CD4-positive, CD25-positive, alpha-beta regulatory T cell (primary cell): ENCODE measurements around the gene SAMD14. TPM values are rescaled to one million over a fixed set of nuclear protein-coding genes. Genes with fewer than 3 reads are reported as not detected.

Source experiments
- ATAC-seq, 2 donors: fragments of 150-1000 bp; cut with Tn5 transposase; one replicate each; pipeline ENCODE4 v1.10.0; 2021; ENCODE audit warnings: low read depth in 2 of 2, moderate number of reproducible peaks in 2 of 2, moderate library complexity in 1 of 2
- DNase-seq, 3 donors: peaks; one replicate each; pipeline versions ENCODE4 v3.0.0 to v3.0.0-alpha.2; 2012 to 2022; ENCODE audit warnings: mixed read lengths in 1 of 3
- H3K27ac ChIP-seq: one replicate; pipeline ENCODE4 v1.7.0; 2013; ENCODE audit warnings: mild to moderate bottlenecking, low read length; ENCODE audit not compliant: insufficient read depth, poor library complexity, severe bottlenecking
- H3K27me3 ChIP-seq: one replicate; pipeline ENCODE4 v1.7.0; 2013; ENCODE audit warnings: low read length; ENCODE audit not compliant: control insufficient read depth, insufficient read depth
- H3K36me3 ChIP-seq: one replicate; pipeline ENCODE4 v1.7.0; 2013; ENCODE audit warnings: mild to moderate bottlenecking, low read length, moderate library complexity; ENCODE audit not compliant: control insufficient read depth, insufficient read depth
- H3K4me1 ChIP-seq: 2 replicates; pipeline ENCODE4 v1.7.0; 2013; ENCODE audit warnings: mild to moderate bottlenecking, low read length; ENCODE audit not compliant: insufficient read depth, control insufficient read depth, poor library complexity, severe bottlenecking
- H3K4me3 ChIP-seq: one replicate; pipeline ENCODE4 v1.7.0; 2013; ENCODE audit warnings: low read depth, mild to moderate bottlenecking, low read length, moderate library complexity
- H3K9me3 ChIP-seq, 2 experiments: 1 replicate in 1 of 2; 2 replicates in 1 of 2; pipeline ENCODE4 v1.7.0; 2013; ENCODE audit warnings: low read length in 2 of 2, mild to moderate bottlenecking in 1 of 2, moderate library complexity in 1 of 2; ENCODE audit not compliant: control insufficient read depth in 2 of 2
- H3K27ac Mint-ChIP-seq, 3 donors: one replicate each; pipeline ENCODE4 v1.8.0; 2020 to 2022; ENCODE audit warnings: mild to moderate bottlenecking in 3 of 3, mixed read lengths in 3 of 3, moderate library complexity in 2 of 3
- H3K27me3 Mint-ChIP-seq: one replicate; pipeline ENCODE4 v1.8.0; 2022; ENCODE audit warnings: mild to moderate bottlenecking, mixed read lengths
- H3K36me3 Mint-ChIP-seq: one replicate; pipeline ENCODE4 v1.8.0; 2020; ENCODE audit warnings: mixed read lengths
- H3K4me1 Mint-ChIP-seq, 4 donors: one replicate each; pipeline ENCODE4 v1.8.0; 2020 to 2022; ENCODE audit warnings: mixed read lengths in 4 of 4, mild to moderate bottlenecking in 1 of 4
- H3K4me3 Mint-ChIP-seq, 4 donors: one replicate each; pipeline ENCODE4 v1.8.0; 2020 to 2022; ENCODE audit warnings: mild to moderate bottlenecking in 4 of 4, mixed read lengths in 4 of 4, moderate library complexity in 3 of 4
- H3K9me3 Mint-ChIP-seq, 7 donors: one replicate each; pipeline ENCODE4 v1.8.0; 2020 to 2022; ENCODE audit warnings: mixed read lengths in 7 of 7, mild to moderate bottlenecking in 3 of 7, moderate library complexity in 2 of 7
- polyA plus RNA-seq, 4 donors: library from polyadenylated mRNA; unstranded; fragments of 300-500 nt; fragmentation: Illumina TruSeq; gene quantifications; one replicate each; pipeline ENCODE4 v1.2.3, GENCODE V29; 2021
- total RNA-seq: library from RNA; stranded (reverse); gene quantifications from one replicate; pipeline ENCODE4 v1.2.3, GENCODE V29; 2022

SAMD14 gene
- total and polyA plus RNA-seq, 5 donors from 2014 or later = 0.09 to 0.96 TPM; not detected in 3

- H3K9me3 ChIP-seq = no peaks in the 10 kb centered on the region
- peaks cover 0 to 16% (median 12%) of the 10 kb centered on the region in 4 donors for H3K4me1 Mint-ChIP-seq
- peaks cover 10% of the 10 kb centered on the region for H3K4me1 ChIP-seq
- no peak overlapping the region for H3K27ac ChIP-seq
- H3K4me3 Mint-ChIP-seq = no peak overlapping the region
- no peaks in the 10 kb centered on the region for H3K9me3 Mint-ChIP-seq
- no peak overlapping the region for H3K27ac Mint-ChIP-seq
- ATAC-seq = no peak
- peaks cover 18% of the 10 kb centered on the region for H3K27me3 Mint-ChIP-seq
- no peak for DNase-seq
- H3K36me3 ChIP-seq = no peaks in the 10 kb centered on the region
- no peaks in the 10 kb centered on the region for H3K27me3 ChIP-seq
- no peak overlapping the region for H3K4me3 ChIP-seq
- H3K36me3 Mint-ChIP-seq = no peaks in the 10 kb centered on the region
These were observed 43.5 kb upstream of the SAMD14 start for GRCh38 chr17:50173335-50173941.

DNA sequence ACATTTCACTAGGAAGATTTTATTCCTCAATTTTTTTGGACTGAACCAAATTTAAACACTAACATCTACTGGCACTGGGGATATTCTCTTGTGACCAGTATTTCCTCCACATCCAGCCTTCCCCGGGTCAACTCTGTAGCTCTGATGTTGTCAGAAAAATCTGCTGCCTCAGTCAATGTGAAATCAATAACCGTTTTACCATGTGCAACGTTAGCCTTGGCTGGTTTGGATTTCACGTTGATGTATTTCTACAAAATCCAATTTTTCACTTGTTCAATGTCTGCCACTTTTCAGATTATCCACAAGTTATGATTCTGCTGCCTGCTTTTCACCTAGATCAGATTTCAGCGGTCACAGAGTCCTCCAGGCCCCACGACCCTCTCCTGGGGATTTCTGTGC is 43.0 kb upstream of the SAMD14 start:
- Histone ChIP-seq H3K27ac (no peak overlapping the region), H3K36me3 (no peaks in the 10 kb centered on the region), H3K4me3 (no peak overlapping the region), H3K4me1 (peaks cover 10% of the 10 kb centered on the region), H3K27me3 (no peaks in the 10 kb centered on the region), H3K9me3 (no peaks in the 10 kb centered on the region)
- H3K36me3 Mint-ChIP-seq = no peaks in the 10 kb centered on the region
- no peaks in the 10 kb centered on the region for H3K9me3 Mint-ChIP-seq
- peaks cover 0 to 11% (median 8%) of the 10 kb centered on the region in 4 donors for H3K4me1 Mint-ChIP-seq
- no peak overlapping the region for H3K27ac Mint-ChIP-seq
- ATAC-seq (no peak), DNase-seq (no peak)
- peaks cover 14% of the 10 kb centered on the region for H3K27me3 Mint-ChIP-seq
- H3K4me3 Mint-ChIP-seq = no peak overlapping the region

DNA sequence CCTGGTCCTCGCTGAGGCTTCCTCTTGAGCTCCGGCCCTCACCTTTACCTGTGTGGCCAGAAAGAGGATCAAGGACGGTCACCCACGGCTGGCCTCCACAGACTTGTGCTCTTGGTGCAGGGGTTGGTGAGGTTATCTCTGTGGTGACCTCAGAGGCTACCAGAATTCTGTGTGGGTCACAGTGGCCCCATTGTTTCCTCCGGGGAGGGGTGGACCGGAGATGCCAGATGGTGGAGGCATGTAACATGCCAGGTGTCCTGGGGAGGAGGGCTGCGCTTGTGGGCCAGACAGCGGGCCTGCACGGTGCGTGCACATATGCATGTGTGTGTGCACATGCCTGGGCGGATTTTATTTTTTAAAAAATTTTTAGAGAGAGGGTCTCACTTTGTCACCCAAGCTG is 42.2 kb upstream of the SAMD14 start:
- no peaks in the 10 kb centered on the region for H3K27me3 ChIP-seq
- no peaks in the 10 kb centered on the region for H3K36me3 Mint-ChIP-seq
- DNase-seq = no peak
- no peak overlapping the region for H3K4me3 ChIP-seq
- peaks cover 14% of the 10 kb centered on the region for H3K27me3 Mint-ChIP-seq
- no peak overlapping the region for H3K4me3 Mint-ChIP-seq
- no peaks in the 10 kb centered on the region for H3K9me3 Mint-ChIP-seq
- no peaks in the 10 kb centered on the region for H3K9me3 ChIP-seq
- H3K27ac ChIP-seq = no peak overlapping the region
- H3K27ac Mint-ChIP-seq = no peak overlapping the region
- no peaks in the 10 kb centered on the region for H3K36me3 ChIP-seq
- no peak for ATAC-seq
- H3K4me1 Mint-ChIP-seq = peaks cover 0 to 9% (median 7%) of the 10 kb centered on the region in 4 donors
- H3K4me1 ChIP-seq = peaks cover 10% of the 10 kb centered on the region

DNA sequence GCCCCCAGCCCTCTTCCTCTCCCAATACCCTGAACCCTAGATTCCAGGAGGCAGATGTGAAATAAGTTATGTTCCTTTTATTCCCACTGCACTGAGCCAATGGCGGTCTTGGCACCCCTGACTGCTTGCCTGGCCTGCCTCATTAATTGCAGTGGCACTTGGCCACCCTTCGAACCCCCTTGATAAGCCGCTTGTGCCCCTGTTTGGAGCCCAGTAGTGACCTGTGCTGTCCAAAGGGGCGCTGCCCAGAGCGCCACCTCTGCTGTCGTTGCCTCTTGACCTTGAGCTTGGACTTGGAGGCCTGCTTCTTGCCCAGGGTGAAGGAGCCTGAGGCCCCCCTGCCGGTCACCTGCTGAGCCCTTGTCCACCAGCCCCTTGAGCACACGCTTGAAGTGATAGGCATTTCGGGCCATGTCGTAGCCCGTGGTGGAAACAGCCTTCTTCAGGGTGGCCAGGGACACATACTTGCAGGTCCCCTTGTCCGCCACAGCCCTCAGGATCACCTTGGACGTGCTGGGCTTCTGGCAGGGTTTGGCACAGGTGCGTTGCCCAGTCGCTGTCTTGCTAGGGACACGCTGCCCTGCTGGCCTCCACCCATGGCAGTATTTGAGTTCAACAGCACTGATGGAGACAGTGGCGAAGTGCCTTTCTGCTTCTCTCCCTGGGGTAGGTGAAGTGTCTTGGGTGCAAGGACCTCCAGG is 41.6 kb upstream of the SAMD14 start:
- peaks cover 14% of the 10 kb centered on the region for H3K27me3 Mint-ChIP-seq
- H3K9me3 Mint-ChIP-seq = no peaks in the 10 kb centered on the region
- Histone ChIP-seq H3K27me3 (no peaks in the 10 kb centered on the region), H3K36me3 (no peaks in the 10 kb centered on the region), H3K4me1 (peaks cover 10% of the 10 kb centered on the region), H3K9me3 (no peaks in the 10 kb centered on the region), H3K27ac (no peak overlapping the region), H3K4me3 (no peak overlapping the region)
- DNase-seq (no peak), ATAC-seq (no peak)
- no peaks in the 10 kb centered on the region for H3K36me3 Mint-ChIP-seq
- H3K4me3 Mint-ChIP-seq = no peak overlapping the region
- H3K27ac Mint-ChIP-seq = no peak overlapping the region
- peaks cover 0 to 9% (median 7%) of the 10 kb centered on the region in 4 donors for H3K4me1 Mint-ChIP-seq

- Histone ChIP-seq H3K27ac (no peak overlapping the region), H3K4me1 (peaks cover 10% of the 10 kb centered on the region), H3K4me3 (no peak overlapping the region), H3K36me3 (no peaks in the 10 kb centered on the region), H3K9me3 (no peaks in the 10 kb centered on the region), H3K27me3 (no peaks in the 10 kb centered on the region)
- Mint-ChIP-seq H3K27ac (no peak overlapping the region), H3K27me3 (peaks cover 14% of the 10 kb centered on the region), H3K4me1 (peaks cover 0 to 9% (median 7%) of the 10 kb centered on the region in 4 donors), H3K4me3 (no peak overlapping the region), H3K36me3 (no peaks in the 10 kb centered on the region), H3K9me3 (no peaks in the 10 kb centered on the region)
- ATAC-seq (peak in 1 of 2 donors; percentile 35), DNase-seq (peak in 1 of 3 donors; percentile 51)
These were observed 40.9 kb upstream of the SAMD14 start for GRCh38 chr17:50170662-50171370.

GRCh38 chr17:50169881-50170459 is 40.0 kb upstream of the SAMD14 start:
- no peak overlapping the region for H3K4me3 ChIP-seq
- H3K36me3 ChIP-seq = no peaks in the 10 kb centered on the region
- Mint-ChIP-seq H3K36me3 (no peaks in the 10 kb centered on the region), H3K27me3 (peaks cover 14% of the 10 kb centered on the region), H3K27ac (peak overlapping the region in 1 of 3 donors; percentile 67), H3K4me1 (peaks cover 0 to 9% (median 7%) of the 10 kb centered on the region in 4 donors), H3K9me3 (peaks cover 0 to 4% (median 0%) of the 10 kb centered on the region in 7 donors), H3K4me3 (no peak overlapping the region)
- H3K9me3 ChIP-seq = no peaks in the 10 kb centered on the region
- DNase-seq (no peak), ATAC-seq (no peak)
- H3K27ac ChIP-seq = no peak overlapping the region
- H3K4me1 ChIP-seq = peaks cover 10% of the 10 kb centered on the region
- no peaks in the 10 kb centered on the region for H3K27me3 ChIP-seq

- H3K4me3 Mint-ChIP-seq = peak overlapping the region; percentile 1 to 45 (median 30)
- H3K9me3 Mint-ChIP-seq = peaks cover 0 to 4% (median 0%) of the 10 kb centered on the region in 7 donors
- H3K27ac Mint-ChIP-seq = peak overlapping the region; percentile 67 to 78 (median 70)
- Histone ChIP-seq H3K4me1 (peaks cover 10% of the 10 kb centered on the region), H3K36me3 (no peaks in the 10 kb centered on the region), H3K9me3 (no peaks in the 10 kb centered on the region), H3K4me3 (peak overlapping the region; percentile 51), H3K27ac (peak overlapping the region; percentile 19), H3K27me3 (no peaks in the 10 kb centered on the region)
- H3K27me3 Mint-ChIP-seq = peaks cover 14% of the 10 kb centered on the region
- H3K36me3 Mint-ChIP-seq = no peaks in the 10 kb centered on the region
- ATAC-seq = peak; percentile 56 to 68
- H3K4me1 Mint-ChIP-seq = peaks cover 0 to 9% (median 7%) of the 10 kb centered on the region in 4 donors
- peak; percentile 40 to 72 (median 72) for DNase-seq
These were observed 39.3 kb upstream of the SAMD14 start for GRCh38 chr17:50169121-50169764.
